GM12874 (cell line): Measurements from ENCODE around the gene APOM.

Experiments
- CTCF ChIP-seq: IDR thresholded peaks from 2 replicates; pipeline ENCODE4 v1.5.1; 2011; ENCODE audit warnings: low read depth, mild to moderate bottlenecking, control low read depth, low read length, moderate library complexity; ENCODE audit not compliant: insufficient read depth

Gene APOM

GRCh38 chr6:31702405-31702818, 46.7 kb downstream of the APOM start:
- TF ChIP-seq CTCF, result no peak

GRCh38 chr6:31702819-31703716, 47.4 kb downstream of the APOM start, which contains the start of gene ABHD16A:
ABHD16A (minus strand) TSS chr6:31703324; CDS start chr6:31703281, 43 bp downstream.
- TF ChIP-seq CTCF, result no peak

GRCh38 chr6:31705931-31706330, 50.2 kb downstream of the APOM start:
- no peak for TF ChIP-seq CTCF

GRCh38 chr6:31706599-31706998, 50.9 kb downstream of the APOM start, which contains the start of gene LY6G6F:
LY6G6F (plus strand) TSS chr6:31706866; CDS start chr6:31706907, 41 bp downstream.
- TF ChIP-seq CTCF, result no peak

GRCh38 chr6:31707701-31708100, 52.0 kb downstream of the APOM start:
- no peak for TF ChIP-seq CTCF
